ENCODE measurements around the gene C9orf85.
A peak's percentile ranks its signal among the peaks of the same experiment; 100 is the strongest.
"Not testable (repeated sequence)": the region's sequence is repeated elsewhere in the genome, so short reads cannot be mapped to it uniquely, and the experiment has no call there.

The C9orf85 gene, protein sequence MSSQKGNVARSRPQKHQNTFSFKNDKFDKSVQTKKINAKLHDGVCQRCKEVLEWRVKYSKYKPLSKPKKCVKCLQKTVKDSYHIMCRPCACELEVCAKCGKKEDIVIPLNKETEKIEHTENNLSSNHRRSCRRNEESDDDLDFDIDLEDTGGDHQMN

DNA sequence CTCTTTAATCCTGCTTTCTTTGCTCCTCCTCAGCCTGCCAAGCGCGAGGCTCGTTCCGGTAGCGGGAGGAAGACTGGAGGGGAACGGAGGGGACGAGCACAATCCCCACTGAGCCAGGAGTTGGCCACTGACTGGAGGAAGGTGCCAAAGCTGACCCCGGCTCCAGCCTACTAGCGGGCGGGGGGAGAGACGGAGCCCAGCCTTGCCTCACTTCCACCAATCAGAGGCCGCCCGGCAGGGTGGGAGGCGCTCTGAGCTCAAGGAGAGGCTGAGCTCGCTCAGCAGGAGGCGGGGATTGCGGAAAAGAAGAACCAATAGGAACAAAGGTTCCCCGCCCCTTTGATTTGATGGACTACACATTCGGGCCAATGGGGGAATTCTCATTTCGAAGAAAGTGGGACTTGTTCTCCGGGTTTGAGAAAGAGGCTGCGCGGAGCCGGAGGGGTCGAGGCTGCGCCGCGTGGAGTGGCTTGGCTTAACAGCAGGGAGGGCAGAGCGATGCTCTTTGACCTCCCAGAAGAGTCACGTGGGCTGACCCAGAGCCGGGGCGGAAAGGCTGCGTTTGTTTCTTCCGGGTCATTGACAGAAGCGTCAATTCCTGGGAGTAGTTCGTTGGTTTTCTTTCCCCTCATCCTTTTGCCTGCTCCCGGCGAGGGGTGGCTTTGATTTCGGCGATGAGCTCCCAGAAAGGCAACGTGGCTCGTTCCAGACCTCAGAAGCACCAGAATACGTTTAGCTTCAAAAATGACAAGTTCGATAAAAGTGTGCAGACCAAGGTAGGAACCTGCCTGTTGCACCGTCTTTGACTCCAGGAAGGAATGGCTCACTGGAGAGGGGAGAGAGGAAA, at the start of gene C9orf85, which contains the start of gene ABHD17B:
Gene C9orf85, plus strand, starts transcription at position 579 of the 847 bp plus-strand sequence. Its CDS starts 96 bp downstream, at position 675.
Gene ABHD17B, minus strand, starts transcription at position 133 of the 847 bp plus-strand sequence. CDS start 36,113 bp downstream, outside the sequence.
- FAIRE-seq, result peak; percentile 99

DNA sequence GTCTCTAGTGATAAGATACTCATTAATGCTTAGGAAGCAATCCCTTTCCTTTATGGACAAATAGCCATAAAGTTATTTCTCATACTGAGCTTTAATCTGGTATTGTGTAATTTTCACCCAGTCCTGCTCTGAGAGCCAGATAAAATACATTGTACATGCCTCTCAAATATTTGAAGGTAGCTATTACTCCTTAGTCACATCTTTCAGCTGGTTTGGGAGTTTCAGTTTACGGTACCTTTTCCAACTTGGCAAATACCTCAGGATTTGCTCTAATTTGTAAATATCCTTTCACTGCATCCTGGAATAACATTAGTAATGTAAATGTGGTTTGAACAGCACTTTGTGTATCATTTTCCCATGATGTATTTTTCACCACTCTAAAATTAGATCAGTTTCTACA, 47.8 kb upstream of the C9orf85 start:
- FAIRE-seq, result no peak

DNA sequence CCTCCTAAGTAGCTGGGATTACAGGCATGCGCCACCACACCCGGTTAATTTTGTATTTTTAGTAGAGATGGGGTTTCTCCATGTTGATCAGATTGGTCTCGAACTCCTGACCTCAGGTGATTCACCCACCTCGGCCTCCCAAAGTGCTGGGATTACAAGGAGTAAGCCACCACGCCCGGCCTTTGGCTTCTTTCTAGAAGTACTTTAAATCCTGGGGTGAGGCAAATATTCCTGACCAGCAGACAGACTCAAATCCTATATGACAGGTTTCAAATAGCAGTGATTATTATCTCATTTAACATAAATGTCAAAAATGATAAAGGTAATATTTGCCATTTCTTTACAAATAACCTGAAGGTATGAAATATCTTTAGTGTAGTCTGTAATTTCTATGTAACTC, 36.1 kb upstream of the C9orf85 start:
- FAIRE-seq, result no peak

DNA sequence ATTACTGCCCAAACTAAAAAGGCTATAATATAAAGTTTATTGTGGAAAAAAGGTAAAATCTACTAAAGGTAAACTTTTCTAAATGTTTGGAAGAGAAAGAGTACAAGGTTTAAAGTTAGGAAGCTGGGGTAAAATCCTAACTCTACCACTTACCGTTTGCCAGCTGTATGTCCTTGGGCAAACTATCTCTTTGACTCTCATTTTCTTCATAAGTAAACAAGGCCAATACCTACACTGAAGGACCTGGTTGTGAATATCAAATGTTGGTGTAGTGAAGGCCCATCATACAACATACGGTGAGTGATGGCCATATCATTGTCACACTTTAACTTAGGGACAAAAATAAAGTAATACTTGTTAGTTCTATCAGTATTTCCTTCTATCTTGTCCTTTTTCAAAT, 35.3 kb upstream of the C9orf85 start:
- no peak for FAIRE-seq

DNA sequence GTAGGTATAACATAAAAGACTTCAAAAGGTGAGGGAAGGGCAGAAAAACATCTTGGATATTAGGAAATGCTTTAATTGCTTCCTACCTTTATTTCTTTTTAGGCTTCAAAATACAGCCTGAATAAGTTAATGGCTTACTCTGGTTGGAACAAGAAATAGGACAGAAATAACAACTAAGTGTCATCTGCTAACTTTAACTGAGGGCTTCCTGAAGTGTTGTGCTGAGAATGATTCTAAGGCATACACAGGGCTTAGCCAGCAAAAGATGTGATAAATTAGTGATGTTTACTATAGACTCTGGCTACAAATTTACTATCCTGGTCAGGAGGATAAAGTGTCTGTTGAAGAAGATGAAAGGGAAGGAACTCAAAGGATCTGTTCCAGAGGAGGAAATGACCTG, 34.6 kb upstream of the C9orf85 start:
- no peak for FAIRE-seq

DNA sequence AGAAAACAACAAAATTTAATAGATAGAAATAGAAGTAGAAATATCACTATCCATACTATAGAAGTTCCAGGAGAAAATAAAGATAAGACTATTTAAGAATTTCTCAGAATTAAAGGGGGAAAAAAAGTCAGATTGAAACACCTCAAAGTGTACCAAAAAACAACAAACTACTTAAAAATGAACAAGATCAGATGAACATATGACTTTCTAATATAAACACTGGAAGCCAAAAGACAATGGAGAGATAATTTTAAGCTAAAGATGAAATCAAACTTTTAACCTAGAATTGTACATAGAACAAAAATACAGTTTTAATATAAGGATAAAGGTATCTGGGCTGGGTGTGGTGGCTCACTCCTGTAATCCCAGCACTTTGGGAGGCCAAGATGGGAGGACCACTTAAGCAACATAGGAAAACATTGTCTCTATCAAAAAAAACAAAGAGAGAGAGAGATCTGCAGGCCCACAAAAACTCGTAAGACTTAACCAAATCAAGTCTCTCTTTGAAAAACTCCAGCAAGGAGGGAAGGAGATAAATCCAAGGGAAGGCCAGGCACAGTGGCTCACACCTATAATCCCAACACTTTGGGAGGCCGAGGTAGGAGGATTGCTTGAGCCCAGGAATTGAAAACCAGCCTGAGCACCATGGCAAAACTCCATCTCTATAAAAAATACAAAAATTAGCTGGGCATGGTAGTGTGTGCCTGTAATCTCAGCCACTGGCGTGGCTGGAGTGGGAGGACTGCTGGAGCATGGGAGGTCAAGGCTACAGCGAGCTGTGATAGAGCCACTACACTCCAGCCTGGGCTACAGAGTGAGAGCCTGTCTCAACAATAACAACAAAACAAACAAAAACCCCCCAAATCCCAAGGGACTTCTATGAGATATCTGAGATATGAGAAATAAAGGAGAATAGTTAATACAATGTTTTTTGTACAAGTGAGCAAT, 32.8 kb upstream of the C9orf85 start:
- no peak for FAIRE-seq

DNA sequence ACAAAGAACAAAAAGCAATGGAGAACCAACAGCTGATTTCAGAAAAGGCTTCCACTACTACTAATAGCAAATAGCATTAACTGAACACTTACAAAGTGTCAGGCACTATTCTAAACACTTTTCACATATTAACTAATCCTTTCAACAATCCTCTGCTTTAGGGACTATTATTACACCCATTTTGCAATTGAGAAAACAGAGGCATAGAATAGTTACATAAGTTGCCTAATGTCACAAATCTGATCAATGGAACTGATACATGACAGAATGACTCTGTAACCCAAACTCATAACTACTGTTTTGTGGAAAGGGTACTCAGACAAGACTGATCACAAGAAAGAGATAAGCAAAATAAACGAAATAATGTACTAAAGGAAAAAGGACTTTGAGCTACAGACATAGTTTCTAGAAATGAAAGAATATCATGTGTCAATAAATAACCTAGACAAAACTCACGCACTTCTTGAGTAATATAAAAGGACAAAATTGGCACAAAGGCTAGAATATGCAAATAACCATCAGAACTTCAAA, 31.7 kb upstream of the C9orf85 start:
- no peak for FAIRE-seq

DNA sequence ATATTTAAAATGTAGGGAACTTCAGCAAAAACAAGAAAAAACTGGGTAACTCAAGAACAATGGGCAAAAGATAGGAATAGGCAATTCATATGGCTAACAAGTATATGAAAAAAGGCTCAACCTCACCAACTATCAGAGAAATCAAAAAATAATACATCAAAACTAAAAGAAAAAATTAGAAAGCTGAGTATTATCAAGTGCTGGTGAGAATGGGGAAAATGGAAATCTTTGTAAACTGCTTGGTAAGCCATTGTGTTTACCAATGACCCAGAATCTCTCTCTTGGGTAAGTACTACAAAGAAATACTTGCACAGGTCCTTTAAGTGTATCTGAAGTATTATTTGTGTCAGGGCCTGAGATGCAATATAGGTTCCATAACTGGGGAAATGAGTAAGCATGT, 27.4 kb upstream of the C9orf85 start:
- FAIRE-seq, result no peak

DNA sequence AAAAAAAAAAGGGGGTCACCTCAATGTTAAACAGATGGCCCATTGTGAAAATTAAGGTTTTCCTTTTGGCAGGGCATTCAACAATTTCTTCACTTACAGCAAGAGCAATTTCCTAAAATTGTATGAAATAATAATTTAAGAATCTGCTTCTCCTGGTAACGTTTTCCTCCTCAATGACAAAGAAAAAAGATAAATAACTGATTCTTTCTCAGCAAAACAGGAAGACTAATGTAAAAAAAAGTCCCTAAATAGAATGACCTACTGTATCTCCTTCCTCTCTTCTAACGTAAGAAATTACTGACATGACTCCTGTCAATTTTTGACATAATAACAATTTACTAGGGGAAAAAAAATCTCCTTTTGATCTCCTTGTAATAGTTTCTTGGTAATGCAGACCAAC, 26.0 kb upstream of the C9orf85 start:
- FAIRE-seq, result no peak

DNA sequence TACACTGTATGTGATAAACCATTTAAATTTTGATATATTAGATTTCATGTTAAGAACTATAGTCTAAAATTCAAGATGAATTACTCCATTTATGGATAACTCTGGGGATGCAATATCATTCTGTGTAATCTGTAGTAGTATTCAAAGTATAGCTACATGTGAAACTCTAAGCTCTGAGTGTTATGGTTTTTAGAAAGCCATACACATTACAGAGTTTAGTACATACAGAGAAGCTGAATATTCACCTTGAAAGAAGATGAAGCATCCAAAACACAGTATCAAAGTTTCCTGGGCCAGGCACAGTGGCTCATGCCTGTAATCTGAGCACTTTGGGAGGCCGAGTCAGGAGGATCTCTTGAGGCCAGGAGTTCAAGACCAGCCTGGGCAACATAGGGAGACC, 25.4 kb upstream of the C9orf85 start:
- no peak for FAIRE-seq

DNA sequence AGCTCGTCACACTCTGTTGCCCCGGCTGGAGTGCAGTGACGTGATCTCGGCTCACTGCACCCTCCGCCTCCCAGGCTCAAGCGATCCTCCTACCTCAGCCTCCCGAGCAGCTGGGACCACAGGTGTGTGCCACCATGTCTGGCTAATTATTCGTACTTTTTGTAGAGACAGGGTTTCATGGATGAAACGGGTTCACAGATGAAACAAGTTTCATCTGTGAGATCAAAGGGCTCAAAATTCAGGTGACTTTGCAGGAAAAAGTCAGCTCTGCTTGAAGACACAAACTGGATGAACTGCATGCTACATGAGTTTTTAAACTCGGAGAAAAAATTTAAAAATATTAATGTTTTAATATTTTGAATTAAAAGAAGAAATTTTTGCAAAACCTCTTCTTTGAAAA, 24.9 kb upstream of the C9orf85 start:
- FAIRE-seq, result no peak

DNA sequence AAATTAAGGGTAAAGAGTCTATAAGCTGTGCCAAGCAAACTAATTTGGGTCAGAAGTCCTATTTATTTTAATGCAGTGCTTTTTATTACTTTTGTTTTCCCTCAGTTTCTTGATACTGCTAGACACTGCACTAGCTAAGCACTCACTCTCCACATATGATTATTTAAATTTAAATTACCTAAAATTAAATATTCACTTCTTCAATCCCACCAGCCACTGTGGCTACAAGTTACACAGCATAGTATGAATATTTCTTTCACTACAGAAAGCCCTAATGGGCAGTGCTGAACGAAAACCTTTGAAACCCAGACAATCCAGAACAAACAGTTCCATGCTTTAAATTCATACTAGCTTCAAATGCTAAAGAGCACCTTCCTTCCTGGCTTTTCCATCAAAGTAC, 24.1 kb upstream of the C9orf85 start:
- no peak for FAIRE-seq

DNA sequence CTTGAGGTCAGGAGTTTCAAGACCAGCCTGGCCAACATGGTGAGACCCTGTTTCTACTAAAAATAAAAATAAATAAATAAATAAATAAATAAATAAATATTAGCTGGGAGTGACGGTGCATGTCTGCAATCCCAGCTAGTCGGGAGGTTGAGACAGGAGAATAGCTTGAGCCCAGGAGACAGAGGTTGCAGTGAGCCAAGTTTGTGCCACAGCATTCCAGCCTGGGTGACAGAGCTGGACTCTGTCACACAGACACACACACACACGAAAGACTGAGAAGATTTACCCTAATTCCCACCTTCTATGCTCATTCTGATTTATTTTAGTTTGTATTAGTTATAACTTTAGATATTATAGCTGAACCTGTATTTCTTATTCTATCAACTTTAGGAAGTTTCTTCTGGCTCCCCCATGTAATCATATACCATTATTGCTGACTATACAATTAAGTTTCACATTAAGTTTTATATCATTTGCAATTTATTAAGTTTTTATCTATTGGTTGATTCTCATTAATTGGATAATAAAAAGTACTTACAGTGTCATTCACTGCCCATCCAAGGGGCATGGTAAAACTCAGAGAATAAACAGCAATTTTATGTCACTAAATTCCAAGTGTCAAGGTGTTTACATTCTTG, 21.3 kb upstream of the C9orf85 start:
- no peak for FAIRE-seq

DNA sequence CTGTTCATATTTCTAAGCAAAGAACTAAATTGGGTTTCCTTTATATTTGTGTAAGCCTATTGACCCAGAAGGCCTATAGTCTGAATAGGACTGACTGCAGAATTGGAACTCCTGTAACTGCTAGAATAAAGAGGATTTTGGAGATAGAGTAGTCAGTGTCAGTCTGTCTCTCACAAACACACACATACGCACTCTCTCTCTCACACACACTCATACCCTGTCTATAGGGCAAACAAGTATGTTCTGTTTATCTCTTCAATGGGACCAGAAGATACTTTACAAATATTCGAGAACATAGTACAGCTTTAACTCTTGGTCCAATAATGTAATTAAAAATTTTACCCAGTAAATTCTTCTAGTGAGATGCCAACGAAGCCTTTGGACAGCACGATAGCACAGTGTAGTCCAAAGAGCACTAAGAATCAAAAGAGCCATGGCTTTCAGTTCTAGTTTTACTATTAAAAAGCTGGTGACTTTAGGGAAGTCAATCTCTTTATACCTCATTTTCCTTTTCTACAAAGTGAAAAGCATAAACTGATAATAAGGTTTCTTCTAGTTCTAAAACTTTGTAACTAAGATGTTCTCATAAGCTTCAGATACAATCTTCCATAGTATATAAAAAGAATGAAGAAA, 19.8 kb upstream of the C9orf85 start:
- FAIRE-seq, result no peak

DNA sequence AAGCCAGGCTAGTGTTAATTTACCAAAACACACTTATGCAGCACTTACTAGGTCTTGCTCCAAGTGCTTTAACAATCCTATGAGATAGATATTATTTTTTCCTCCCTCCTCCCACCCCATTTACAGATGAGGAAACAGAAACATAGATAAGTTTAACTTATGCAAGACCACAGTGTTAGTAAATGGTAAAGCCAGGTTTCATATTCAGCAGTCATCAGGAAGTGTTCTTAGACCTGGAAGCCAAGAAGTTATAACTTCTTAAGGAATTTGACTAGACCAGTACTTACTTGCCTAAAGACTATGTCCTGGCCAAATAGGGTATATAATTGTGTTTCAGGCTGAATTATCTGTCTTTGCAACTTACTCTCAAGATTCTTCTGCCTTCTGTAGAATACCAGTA, 16.3 kb upstream of the C9orf85 start:
- FAIRE-seq, result no peak

DNA sequence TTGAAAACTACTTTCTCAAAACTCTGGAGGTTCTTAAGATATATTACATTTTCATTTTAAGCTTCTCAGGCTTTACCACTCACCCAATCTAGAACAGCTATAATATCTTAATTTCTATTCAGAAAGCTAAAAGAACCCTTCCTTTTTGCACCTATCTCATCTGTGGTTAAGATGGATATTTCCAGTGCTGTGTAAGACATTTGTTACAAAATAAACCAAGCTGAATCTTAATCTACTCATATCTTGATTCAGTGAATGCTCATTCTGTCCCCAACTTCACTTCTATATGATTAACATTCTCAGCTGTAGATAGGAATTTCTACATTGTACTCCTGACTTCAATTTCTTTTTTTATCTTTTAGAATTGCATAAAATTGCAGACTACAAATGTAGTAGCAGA, 15.5 kb upstream of the C9orf85 start:
- FAIRE-seq, result no peak

DNA sequence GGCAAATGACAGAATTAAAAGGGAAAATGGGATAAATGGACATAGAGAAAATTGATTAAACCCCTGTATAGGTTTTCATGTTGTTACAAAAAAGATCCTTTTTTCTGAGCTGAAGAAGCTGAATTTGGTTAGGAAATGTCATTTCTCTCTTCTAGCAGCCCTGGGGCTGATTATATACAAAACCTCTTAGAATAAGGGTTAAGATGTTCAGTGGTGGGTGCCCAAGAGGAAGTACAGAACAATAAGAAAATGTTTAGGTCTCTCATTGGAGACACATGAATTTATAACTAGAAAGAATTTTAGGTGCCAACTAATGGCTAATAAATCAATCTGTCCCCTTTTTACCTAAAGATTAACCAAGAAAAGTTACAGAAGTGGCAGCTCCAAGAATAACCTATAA, 14.7 kb upstream of the C9orf85 start:
- no peak for FAIRE-seq

DNA sequence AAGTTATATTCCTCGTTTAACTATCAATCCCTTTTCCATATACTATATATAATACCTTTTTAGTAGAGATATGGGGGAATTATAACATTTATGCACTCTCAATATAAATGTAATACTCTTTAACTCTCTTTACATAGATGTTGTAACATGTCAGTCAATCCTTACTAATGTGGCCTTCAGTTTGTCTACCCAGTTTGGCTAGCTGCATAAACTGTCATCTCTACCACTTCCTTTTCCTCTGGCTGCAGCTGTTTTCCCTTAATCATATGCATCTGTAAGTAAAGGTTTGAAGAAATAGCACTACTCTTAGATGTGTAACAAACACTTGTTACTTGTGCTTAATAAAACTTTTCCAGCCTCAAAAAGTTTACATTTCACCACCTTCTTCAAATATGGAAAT, 13.9 kb upstream of the C9orf85 start:
- FAIRE-seq, result no peak

DNA sequence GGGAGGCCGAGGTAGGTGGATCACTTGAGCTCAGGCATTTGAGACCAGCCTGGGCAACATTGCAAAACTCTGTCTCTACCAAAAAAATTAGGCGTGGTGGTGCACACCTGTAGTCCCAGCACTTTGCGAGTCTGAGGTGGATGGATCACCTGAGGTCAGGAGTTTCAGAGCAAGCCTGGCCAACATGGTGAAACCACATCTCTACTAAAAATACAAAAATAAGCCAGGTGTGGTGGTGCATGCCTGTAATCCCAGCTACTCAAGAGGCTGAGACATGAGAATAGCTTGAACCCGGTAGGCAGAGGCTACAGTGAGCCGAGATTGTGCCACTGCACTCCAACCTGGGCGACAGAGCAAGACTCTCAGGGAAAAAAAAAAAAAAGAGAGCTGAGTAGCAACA, 12.7 kb upstream of the C9orf85 start:
- not testable (repeated sequence) for FAIRE-seq

DNA sequence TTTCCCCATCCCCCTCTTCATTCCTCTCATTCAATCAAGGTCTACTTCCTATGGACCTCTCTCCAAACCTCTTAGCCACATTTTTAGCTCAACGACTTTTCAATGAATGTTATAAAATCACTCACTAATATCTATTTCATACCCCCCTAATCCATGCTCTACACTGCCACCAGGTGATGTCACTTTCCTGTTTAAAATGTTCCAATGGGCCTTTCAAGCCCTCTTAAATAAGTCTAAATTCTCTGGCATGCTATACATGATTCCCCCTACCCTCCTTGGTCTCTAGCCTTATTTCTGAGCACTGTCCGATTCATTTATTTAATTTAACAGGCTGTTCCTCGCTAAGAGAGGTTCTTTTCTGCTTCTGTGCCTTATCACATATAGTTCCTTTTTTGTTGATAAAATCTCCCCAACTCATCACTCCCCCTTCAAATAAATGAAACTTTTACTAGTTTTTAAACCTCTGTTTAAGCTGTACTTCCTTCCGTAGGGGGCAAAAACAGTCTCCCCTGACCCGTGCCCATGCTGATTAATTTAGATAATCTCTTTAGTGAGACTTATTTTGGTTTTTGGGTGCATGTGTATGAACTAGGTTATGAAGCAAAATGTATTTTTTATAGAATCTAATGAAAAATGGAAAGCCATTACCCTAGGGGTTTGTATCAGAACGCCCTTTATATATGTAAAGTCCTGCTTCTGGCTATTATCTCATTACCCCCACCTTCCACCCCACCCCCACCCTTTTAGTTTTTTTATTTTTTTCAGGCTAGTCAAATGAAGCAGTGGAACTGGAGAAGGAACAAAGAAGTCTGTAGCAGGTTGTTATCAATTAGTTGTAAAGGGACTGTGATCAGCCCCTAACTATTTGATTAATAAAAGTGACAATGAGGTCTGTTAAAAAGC, 9.5 kb upstream of the C9orf85 start:
- FAIRE-seq, result no peak

DNA sequence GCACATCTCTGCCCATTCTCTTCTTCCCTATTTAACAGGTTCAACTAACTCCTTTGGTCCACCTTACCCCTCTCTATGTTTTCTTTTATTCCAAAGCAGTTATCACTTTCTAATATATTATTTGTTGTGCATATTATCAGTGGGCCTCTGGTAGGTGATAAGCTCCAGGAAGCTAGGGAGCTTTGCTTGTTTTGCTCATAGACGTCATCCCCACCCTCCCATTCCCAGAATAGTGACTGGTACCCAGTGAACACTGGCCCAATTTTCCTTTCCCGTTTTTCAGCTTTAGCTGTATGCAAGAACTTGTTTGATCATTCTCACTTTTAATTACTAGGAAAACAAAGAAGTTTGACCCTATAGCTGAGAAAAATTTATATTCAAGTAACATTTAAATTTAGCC, 7.4 kb upstream of the C9orf85 start:
- FAIRE-seq, result no peak
